Stimulated activated CD8-positive, alpha-beta memory T cell treated with anti-CD3 and anti-CD28 coated beads, Interleukin-7, amount 100 ng/mL, for 48 hours (primary cell): Measurements from ENCODE around the gene SH2D4B.

Experiments
- DNase-seq, 2 donors: peaks; one replicate each; pipeline ENCODE4 v3.0.0-alpha.2; 2020; ENCODE audit warnings: low read depth in 1 of 2; ENCODE audit errors: extremely low read depth in 1 of 2

Gene SH2D4B

GRCh38 chr10:80585812-80586211 lies 48.1 kb downstream of the SH2D4B start:
- DNase-seq = no peak

- no peak for DNase-seq
These were observed 50.8 kb downstream of the SH2D4B start for GRCh38 chr10:80588546-80588945.

- DNase-seq = no peak
These were observed 52.1 kb downstream of the SH2D4B start for GRCh38 chr10:80589726-80590373.

- DNase-seq = no peak
These were observed 53.0 kb downstream of the SH2D4B start for GRCh38 chr10:80590585-80591125.

- peak in 1 of 2 donors; percentile 11 for DNase-seq
These were observed 58.9 kb downstream of the SH2D4B start for GRCh38 chr10:80596391-80597257.

- DNase-seq = no peak
These were observed 60.5 kb downstream of the SH2D4B start for GRCh38 chr10:80598084-80598798.

GRCh38 chr10:80598951-80599350 lies 61.2 kb downstream of the SH2D4B start:
- no peak for DNase-seq

GRCh38 chr10:80599424-80599847 lies 61.7 kb downstream of the SH2D4B start:
- DNase-seq = peak; percentile 7 to 11

GRCh38 chr10:80600256-80600655 lies 62.6 kb downstream of the SH2D4B start:
- no peak for DNase-seq

GRCh38 chr10:80602881-80603280 lies 65.2 kb downstream of the SH2D4B start:
- no peak for DNase-seq

GRCh38 chr10:80603516-80603915 lies 65.8 kb downstream of the SH2D4B start:
- no peak for DNase-seq

GRCh38 chr10:80608706-80609105 lies 71.0 kb downstream of the SH2D4B start:
- DNase-seq = no peak

- DNase-seq = no peak
These were observed 71.6 kb downstream of the SH2D4B start for GRCh38 chr10:80609331-80609730.

- DNase-seq = no peak
These were observed 73.9 kb downstream of the SH2D4B start for GRCh38 chr10:80611481-80612185.

- DNase-seq = no peak
These were observed 74.6 kb downstream of the SH2D4B start for GRCh38 chr10:80612261-80612660.

- no peak for DNase-seq
These were observed 75.9 kb downstream of the SH2D4B start for GRCh38 chr10:80613466-80614170.

- DNase-seq = no peak
These were observed 77.1 kb downstream of the SH2D4B start for GRCh38 chr10:80614576-80615416.

- no peak for DNase-seq
These were observed 80.1 kb downstream of the SH2D4B start for GRCh38 chr10:80617807-80618206.

GRCh38 chr10:80619036-80619435 lies 81.3 kb downstream of the SH2D4B start:
- no peak for DNase-seq
